COLO829 (cell line): ENCODE results near the gene VIPR1.

Experiments used
- DNase-seq: peaks from one replicate; pipeline ENCODE4 v3.0.0; 2012; ENCODE audit warnings: low spot score

VIPR1 gene

DNA sequence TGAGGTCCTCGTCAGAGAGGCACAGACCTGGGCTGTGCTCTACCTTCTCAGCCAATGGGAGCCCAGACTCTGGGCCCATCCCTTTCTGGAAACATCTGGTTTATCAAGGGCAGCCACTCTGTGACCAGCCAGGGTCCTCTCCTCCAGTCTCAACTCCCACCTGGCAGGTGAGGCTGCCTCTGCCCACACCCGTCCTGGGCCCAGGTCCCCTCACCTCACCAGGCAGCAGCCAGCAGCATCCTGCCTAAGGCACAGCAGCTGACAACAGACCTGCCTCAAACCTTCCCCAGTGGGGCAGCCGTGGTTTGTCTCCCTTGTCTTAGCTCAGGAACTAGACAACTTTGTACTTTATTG lies 8.7 kb upstream of the VIPR1 start:
- DNase-seq = no peak

DNA sequence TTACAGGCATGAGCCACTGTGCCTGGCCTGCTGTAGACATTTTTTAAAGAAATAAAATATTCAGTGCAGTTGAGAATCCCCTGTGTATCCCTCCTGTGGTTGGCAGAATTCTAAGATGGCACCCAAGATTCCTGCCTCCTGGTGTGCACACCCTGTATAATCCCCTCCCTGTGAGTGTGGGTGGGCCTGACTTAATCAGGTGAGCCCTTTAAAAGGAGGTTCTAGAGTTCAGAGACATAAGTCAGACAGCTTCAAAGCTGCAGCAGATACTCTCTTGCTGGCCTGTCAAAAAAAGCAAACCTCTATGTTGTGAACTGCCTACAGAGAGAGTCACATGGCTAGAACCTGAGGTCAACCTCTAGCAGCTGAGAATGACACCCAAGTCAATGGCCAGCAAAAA lies 7.0 kb upstream of the VIPR1 start:
- DNase-seq = no peak

DNA sequence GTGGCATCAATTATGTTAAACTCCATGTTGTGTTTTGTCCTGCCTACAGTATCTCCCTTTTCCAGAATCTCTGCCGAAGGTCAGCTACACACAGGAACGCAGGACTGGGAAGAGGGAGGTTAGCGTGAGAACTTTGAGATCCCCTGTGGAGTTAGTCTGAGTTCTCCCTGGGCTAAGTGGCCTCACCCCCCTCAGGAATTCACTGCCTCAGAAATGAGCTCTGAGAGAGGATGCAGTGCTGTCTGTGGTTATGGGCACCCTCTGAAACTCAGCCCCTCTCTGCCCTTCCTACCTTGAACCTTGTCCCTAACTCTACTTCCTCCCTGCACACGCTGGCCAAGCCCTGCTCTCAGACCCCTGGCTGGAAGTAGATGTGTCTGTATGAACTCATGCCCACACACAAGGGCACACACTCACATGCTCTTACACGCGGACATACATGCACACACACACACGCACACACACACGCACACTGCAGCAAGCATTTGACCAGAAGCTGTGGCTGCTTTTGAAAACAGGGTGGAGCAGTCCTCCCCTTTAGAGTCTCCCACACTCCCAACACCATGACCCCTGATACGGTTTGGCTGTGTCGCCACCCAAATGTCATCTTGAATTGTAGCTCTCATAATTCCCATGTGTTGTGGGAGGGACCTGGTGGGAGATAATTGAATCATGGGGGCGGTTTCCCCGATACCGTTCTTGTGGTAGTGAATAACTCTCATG lies 5.3 kb upstream of the VIPR1 start:
- DNase-seq = peak; percentile 50

DNA sequence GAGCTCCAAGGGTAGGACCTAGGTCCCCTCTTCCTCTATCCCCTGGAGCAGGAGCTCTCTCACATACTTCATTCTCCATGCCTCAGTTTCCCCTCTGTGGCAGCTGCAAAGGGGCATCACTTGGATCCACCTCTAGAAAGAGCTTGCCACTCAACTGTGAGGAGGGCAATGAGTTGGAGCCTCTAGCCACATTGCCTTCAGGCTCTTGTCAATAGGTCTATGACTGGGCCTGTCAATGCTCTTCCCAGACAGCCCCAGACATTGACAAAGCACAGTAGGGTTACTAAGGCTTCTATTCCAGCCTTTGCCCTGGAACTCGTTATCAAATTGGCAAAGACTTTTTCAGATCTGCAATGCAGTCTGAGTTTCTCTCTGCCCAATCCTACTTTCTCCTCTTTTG lies 4.4 kb upstream of the VIPR1 start:
- no peak for DNase-seq

DNA sequence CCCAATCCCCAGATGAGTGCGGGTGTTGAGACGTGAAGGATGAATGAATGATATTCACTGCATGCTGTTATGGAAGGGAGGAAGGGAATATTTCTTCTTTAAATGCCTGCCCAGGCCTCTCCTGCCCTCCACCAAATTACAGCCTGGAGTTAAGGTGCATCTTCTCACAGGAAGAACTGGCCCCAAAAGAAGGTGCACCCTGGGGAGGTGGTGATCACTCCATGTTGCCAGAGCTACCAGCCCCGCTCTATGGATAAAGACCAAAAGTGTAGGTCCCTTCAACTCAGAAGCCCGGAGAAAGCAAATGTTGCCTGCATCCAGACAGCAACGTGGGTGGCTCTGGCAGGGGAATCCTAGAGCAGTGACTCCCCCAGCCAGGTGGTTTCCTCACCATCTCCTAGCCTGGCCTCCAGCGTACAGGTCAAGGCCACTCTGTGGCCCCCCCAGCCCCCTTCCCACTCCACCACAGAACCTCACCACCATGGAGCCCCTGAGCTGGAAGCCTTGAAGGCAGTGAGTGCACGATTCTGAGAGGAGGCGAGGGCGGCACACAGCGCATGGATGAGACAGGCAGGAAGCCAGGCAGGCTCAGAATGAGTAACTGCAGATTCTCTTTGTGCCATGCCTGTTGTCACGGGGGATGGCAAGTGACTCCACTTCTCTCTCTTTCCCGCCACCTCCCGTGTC lies 3.5 kb upstream of the VIPR1 start:
- DNase-seq = no peak

DNA sequence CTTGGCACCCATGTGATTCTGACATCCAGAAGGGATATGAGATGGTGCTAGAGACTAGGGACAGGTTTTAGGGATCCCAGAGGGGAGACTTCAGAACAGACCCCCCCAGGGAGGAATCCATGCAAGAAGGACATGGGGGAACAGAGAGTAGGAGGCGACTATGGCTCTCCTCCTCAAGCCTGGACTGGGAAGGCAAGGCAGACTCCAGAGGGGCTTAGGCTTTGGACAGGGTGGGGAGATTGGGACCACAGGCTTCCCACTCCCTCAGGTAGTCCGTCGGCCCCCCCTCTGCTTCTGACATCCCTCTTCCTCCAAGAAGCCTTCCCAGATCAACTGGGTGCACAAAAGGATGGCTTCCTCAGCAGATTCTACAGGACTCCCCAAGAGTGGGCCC lies 3.0 kb upstream of the VIPR1 start:
- no peak for DNase-seq

DNA sequence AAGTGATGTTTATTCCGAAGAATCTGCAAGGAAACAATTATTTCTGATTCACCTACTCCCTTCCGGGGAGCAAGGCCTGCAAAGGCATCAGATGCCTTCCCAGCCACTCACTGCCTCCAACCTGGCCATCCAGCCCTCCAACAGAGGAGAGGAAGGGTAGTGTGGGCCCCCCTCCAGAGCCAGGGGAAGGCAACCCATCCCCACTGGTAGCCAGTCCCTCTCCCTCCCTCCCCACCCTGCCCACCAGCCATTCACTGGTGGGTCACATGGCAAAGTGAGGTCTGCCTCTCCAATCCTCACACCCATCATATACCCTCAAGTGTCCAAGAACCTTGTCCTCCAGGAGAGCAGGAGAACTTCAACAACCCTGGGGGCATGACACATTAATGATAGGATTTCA lies 2.4 kb upstream of the VIPR1 start:
- DNase-seq = no peak

DNA sequence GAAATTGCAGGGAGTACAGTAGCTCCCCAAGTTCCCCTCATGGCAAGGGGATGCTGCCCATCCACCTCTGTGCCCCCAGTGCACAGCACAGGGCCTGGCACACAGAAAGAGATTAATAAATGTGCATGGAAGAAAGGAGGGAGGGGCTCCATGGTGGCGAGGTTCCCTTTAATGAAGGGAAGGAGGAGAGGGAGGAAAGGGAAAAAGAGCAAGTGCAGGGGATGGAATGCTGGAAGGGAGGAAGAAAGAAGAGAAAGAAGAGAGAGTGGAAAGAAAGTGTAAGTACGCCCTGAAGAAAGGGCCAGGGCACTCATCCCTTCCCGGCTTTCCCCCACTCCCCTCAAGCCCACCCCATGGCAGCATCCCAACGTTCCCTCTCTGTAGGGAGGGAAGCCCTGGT lies 1.5 kb upstream of the VIPR1 start:
- no peak for DNase-seq

DNA sequence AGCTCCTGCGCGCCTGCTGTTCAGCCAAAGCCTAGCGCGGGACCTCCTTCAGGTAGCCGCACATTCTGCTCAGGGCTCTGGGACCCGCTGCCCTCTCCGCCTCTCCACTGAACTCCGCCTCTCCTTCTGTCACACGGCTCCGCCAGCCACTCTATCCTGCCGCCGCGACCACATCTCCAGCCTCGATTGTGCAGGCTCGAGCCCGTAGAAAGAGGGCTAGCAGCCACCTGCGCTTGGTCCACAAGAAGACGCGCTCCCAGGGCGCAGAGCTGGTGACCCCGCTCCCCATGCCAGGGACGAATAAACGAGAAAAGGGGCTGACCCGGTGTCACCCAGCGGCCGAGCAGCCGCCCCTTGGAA lies 1.1 kb upstream of the VIPR1 start:
- no peak for DNase-seq

DNA sequence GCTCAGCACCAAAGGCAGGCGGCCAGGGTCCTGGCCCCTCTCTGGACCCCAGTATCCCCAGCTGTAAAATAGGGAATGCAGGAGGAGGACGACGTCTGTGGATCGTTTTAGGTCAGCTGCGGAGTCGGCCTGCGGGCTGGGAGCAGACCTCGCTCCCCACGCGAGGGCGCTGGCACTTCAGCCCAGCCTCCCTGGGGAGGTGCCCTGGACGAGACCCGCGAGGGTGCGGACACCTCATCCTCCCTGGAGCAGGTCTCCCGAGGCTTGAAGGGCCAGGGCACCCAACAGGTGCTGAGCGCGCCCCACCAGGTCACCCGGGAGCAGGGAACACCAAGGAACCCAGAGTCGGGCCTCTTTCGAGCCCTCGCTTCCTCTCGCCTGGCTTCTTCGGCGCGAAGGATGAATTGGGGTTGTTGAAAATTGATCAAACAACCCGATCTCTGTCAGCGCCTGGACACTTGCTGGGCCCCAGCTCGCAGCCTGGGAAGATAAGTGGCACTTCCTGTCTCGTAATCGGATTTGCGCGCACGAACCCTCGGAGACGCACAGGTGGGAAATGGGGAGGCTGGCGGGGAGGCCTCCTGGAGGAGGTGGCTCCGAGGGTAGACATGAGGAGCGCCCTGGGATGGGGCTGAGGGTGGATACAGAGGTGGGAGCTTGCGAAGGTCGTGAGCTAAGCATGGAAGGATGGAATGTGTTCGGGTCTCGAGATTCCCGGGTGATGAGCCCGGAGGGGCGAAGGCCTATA lies 588 bp upstream of the VIPR1 start:
- DNase-seq = no peak

DNA sequence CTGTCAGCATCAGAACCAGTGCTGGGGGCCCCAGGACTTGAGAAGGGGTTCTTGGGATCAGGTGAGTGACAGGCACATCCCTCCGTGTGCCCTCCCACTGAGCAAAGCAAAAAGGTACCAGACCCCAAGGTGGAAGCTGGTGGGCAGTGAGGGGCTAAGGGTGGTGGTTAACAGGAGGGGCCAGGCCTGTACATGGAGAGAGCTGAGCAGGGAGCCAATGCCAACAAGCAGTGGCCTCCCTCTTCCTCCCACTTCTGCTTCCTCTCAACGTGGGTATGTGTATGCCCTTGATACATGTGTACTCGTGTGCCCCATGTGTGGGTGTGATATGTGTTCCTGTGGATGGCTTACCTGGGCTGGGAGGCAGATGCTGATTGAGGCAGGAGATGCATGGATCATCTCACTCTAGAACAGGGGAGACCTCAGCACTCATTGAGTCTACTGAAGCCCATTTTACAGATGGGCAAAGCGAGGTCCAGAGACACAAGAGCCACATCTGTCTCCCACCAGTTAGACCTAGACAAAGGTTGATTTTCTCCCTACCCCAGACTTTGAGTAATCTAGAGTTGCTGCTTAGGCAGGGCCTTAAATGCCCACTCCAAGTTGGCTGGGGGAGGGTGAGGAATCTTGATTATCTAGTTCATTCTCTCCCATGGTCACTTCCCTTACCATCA lies 945 bp downstream of the VIPR1 start:
- DNase-seq = no peak

DNA sequence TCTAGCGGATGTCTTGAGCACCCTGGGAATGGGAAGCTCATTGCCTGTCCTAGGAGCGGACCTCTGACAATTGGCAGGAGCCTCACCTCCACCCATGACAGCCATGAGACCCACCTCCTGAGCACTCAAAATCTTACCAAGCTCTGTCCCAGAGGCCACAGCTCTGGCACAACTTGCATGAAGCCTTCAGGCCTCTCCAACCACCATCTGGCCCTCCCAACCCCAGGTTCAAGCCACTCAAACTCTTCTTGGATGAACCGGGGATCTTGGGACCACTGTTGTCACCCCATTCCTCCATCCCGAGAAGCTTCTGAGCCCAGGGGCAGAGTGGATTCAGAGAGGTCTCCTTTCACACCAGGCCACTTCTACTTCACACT lies 1.5 kb downstream of the VIPR1 start:
- DNase-seq = no peak

DNA sequence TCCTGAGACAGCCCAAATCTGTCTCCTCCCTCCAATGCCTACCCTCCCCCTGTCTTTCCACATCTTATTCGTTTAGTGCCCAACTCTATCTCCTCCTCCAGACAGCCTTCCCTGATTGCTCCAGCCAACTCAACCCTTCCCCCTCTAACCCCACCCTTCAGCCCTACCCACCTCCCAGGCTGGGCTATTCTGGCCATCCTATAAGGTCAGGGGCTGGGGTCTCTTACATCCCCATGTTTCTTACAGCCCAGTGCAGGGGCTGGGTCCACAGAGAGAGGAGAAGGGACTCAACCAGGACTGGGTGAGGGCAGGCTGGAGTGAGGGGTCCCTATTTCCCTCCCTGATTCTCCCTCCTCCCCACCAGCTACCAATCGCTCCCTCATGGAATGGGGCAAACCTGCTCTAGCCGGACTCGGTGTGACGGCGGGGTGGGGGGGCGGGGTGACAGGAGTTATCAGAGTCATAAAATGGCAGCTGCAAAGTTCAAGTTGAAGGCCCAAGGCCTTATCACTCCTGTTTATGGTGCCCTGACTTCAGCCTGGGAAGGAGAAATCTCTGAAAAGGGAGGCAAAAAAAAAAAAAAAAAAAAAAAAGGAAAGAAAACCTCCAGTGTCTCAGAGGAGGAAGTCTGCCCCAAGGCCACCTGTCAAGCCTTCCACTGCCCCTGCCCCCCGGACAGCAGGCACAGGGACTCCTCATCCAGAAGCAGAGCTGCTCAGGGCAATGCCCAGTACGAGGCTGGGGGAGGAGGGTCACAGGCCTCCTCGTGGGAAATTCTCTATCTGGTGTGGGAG lies 2.1 kb downstream of the VIPR1 start:
- no peak for DNase-seq

DNA sequence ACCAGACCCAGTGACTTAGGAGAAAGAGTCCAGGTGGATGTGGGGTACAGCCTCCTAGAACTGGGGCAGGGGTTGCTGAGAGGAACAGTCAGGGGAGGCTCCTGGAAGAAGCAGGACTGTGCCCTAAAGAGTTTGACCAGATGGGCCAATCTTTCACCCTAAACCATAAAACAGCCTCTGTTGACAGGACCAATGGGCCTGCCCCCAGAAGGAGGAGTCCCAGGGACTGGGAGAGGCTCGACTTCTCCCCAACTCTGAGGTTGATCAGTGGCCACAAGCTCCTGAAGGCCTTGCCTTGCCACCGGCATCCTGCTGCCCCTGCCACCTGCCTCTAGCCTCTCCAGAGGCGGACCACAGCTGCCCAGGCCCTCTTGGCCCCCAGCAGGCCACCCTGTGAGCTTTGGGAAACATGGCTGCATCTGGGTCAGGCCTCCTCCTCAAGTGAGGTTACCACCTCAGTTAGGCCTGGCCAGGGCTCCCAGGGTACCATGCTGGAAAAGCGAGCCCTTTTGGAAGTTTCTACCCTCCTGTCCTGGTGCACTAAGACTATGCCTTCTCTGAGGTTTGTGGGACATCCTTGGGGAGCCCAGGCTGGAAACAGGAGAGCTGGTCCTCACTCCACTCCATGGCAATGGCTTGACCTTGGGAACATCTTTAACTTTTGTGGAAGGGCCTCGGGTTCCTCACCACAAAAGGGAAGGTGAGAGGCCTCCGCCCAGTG lies 2.8 kb downstream of the VIPR1 start:
- no peak for DNase-seq

DNA sequence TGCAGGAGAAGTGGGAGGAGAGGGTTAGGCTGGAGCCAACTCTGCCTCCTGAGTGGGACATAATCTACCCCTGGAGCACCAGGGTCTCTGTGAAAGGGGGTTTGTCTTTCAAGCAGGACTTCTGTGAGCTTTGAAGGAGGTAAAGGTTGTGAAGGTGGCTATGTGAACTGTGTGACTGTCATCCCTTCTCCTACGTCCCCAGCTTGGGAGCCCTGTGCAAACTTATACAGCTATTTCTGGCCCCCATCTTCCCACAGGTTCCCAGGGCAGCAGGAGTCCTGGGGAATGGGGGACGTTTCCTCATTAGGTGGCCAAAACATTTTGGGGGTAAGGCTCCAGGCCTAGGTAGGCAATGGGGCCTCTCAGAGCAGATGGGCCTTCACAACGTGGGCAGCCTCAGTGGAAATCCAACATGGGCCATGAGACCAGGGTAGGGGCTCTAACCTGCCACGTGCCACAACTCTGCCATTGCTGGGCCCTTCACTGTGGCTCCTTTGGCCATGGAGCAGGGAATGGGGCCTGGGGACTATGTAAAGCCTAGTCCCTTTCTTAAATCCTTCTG lies 3.5 kb downstream of the VIPR1 start:
- DNase-seq = no peak

DNA sequence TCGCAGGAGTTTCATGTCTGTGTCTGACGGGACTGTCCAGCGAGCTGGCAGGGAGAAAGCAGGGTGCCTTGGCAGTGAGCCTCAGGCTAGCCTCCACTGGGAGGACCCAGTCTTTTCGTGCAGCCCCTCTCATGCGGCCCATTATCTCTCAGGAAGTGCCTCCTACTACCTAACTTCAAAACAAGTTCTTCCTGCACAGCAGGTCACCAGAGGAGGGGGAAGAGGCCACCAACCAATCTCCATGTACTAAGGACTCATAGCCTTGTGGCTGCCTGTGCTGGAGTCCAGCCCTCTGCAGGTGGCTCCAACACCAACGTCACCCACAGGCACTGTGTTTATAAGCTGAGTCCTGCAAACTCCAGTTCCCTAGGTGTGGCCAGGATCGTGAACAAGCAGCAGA lies 4.8 kb downstream of the VIPR1 start:
- DNase-seq = no peak

DNA sequence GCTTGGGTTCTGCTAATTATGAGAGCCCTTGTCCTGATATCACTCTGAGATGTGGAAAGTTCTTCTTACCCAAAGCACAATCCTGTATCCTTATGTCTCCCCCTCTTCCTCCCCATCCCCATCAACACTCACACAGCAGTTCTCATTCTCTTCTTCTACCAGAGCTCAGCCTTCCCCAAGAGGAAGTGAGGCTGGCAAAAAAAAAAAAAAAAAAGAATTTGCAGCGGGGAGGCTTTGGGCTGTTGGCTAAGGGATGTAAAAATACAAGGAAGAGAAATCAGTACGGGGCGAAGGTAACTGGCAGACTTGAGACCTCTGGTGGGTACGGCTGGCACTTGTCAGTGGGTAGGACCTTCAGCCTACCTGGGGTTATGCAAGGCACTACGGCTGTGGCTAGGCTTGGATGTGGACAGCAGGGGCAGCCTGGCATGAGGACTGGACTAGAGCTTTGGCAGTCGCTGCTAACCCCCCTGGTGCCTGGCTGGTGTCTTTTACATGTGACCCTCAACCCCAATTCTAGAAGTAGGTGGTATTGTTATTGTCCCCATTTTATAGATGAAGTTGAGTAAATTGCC lies 5.4 kb downstream of the VIPR1 start:
- DNase-seq = no peak

DNA sequence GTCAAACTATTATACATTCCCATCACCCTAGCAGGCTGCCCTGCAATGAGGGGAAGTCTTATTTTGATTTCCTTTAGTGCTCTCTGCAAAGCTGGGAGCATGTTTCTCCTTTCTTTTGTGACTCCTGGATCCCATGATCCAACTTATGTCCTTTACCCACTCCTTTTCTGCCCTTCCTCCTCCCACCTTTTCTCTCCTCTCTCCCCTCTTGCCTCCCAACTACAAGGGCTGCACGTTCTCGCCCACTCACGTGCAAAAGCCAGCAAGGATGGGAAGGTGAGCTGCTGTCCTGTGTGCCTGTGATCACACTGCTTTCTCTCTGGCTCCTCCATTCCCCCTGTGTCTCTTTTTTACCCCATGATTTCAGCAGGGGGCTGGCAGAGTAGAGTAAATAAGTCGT lies 6.1 kb downstream of the VIPR1 start:
- no peak for DNase-seq

DNA sequence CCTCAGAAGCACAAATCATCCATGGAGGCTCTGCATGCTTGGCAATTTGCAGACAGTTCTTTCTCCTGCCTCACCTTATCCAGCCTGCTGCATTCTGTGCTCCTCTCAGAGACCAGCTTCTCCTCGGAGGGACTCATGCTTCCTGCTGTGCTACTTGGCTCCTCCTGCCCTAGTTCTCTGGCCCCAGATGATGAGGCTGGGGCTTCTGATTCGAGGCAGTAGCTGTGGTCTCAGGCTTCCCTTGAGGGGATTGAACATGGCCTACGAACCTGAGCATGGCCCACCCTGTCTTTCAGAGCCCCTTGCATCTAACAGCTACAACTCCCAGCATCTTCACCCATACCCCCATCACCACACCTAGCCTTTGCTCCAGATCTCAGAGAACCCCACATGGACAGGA lies 6.7 kb downstream of the VIPR1 start:
- no peak for DNase-seq

DNA sequence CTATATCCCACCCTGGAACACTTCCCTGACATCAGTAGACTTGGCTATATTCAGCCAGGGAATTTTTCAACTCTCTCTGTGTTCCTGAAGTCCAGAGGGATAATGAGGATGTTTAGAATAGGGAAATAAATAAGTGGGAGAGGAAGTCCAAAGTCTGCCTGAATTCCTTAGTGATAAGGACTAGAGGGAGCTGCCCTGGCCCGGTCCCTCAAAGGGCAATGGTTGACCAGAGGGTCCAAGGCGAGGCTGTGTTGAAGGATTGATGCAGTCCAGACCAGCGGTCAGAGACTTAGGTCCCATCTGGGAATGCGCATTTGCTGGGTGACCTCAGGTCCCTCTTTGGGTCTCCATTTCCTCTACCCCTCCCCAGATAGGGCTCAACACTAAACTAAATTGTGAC lies 7.9 kb downstream of the VIPR1 start:
- DNase-seq = no peak

DNA sequence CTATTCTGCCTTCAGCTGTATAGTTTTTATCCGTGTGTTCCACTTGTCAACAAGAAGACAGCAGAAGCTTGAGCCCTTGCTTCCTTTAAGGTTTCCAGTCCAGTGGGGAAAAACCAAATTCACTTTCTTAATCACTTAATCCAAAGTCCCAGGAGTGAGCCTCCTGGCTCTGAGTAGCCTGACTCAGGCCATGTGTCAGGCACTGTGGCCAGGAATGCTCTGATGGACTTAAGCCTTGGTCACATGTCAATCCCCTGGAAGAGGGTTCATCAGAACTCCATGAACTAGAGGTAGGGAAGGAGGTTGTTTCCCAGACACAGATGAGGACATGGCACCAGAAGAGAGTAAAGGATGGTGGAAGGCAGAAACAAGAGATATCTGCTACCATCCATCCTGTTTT lies 8.8 kb downstream of the VIPR1 start:
- DNase-seq = no peak
